GM10847 (cell line): ENCODE results near the gene SMIM36.

Source experiments
- POLR2A ChIP-seq: IDR thresholded peaks from 2 replicates; pipeline ENCODE4 v1.6.1; 2011; ENCODE audit not compliant: insufficient read length; ENCODE audit errors: extremely low read depth

The SMIM36 gene

GRCh38 chr17:55510986-55511721 lies at the start of gene SMIM36:
Gene SMIM36 (minus strand): TSS chr17:55511452.
- TF ChIP-seq POLR2A, result no peak

GRCh38 chr17:55555772-55556171 lies 44.5 kb upstream of the SMIM36 start:
- no peak for TF ChIP-seq POLR2A

- TF ChIP-seq POLR2A, result no peak
Measured at GRCh38 chr17:55549140-55549539, 37.9 kb upstream of the SMIM36 start.

- TF ChIP-seq POLR2A, result no peak
Measured at GRCh38 chr17:55546991-55547664, 35.9 kb upstream of the SMIM36 start.

GRCh38 chr17:55546481-55546880 lies 35.2 kb upstream of the SMIM36 start:
- TF ChIP-seq POLR2A, result no peak

- TF ChIP-seq POLR2A, result no peak
Measured at GRCh38 chr17:55545806-55546205, 34.6 kb upstream of the SMIM36 start.

GRCh38 chr17:55543709-55544108 lies 32.5 kb upstream of the SMIM36 start:
- TF ChIP-seq POLR2A, result no peak

GRCh38 chr17:55540414-55541091 lies 29.3 kb upstream of the SMIM36 start:
- TF ChIP-seq POLR2A, result no peak

GRCh38 chr17:55536205-55536604 lies 25.0 kb upstream of the SMIM36 start:
- TF ChIP-seq POLR2A, result no peak

GRCh38 chr17:55533608-55534007 lies 22.4 kb upstream of the SMIM36 start:
- no peak for TF ChIP-seq POLR2A

- TF ChIP-seq POLR2A, result no peak
Measured at GRCh38 chr17:55532670-55533069, 21.4 kb upstream of the SMIM36 start.

- no peak for TF ChIP-seq POLR2A
Measured at GRCh38 chr17:55531053-55531728, 19.9 kb upstream of the SMIM36 start.

GRCh38 chr17:55530064-55530463 lies 18.8 kb upstream of the SMIM36 start:
- no peak for TF ChIP-seq POLR2A

GRCh38 chr17:55527540-55528118 lies 16.4 kb upstream of the SMIM36 start:
- no peak for TF ChIP-seq POLR2A
